Gastrocnemius medialis (tissue), 4 donors: ENCODE measurements around the gene GCK.

Source experiments
- CTCF ChIP-seq, 5 experiments: fragments of 450-650 bp in 3 of 5; fragments of 200-600 bp in 2 of 5; sonication (generic) in 2 of 5; IDR thresholded peaks in 4 of 5; conservative IDR thresholded peaks in 1 of 5; 1 replicate in 4 of 5; 2 replicates in 1 of 5; pipeline ENCODE4 v1.5.1; 2016 to 2019; ENCODE audit warnings: antibody characterized with exemption in 5 of 5, mild to moderate bottlenecking in 3 of 5, moderate library complexity in 3 of 5
- POLR2A ChIP-seq, 2 donors: fragments of 450-650 bp; IDR thresholded peaks; one replicate each; pipeline ENCODE4 v1.6.1; 2017; ENCODE audit warnings: antibody characterized with exemption in 2 of 2, mild to moderate bottlenecking in 2 of 2, moderate library complexity in 2 of 2

DNA sequence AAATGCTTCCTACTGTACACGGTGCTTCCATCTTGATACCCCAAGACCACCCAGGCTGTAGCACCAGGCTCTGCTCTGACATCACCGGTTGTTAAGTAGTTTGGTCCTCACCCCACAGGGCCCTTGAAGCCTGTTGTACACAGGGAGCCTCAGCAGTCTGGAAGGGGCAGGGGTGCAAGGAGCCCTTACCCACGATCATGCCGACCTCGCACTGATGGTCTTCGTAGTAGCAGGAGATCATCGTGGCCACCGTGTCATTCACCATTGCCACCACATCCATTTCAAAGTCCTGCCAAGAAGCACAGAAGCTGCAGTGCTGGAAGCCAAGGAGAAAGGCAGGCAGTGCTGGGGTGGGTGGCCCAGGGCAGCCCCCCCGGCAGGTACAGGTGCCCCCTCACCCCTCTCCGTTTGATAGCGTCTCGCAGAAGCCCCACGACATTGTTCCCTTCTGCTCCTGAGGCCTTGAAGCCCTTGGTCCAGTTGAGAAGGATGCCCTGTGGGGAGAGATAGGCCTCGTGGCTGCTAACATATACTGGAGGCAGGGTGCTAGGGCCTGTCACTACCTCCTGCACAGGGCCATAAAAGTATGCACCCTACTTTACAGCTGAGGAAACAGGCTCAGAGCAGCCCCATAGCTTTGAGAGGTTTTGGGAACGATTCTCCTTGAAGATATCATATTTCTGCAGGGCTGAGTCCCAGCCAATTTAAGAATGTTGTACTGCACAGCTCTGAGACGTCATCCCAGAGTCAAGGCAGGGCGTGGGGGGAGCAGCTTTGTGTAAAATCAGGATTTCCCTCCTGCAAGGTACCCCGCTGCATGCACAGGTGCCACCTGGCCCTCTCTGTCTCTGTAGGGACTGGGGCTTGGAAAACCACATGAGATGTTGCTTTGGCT, 39.4 kb downstream of the GCK start:
- TF ChIP-seq CTCF (IDR thresholded peaks at IDR 0.05 in 4 of 5, conservative IDR thresholded peaks at IDR 0.05 in 1 of 5), result no peak
- no peak for TF ChIP-seq POLR2A (IDR thresholded peaks at IDR 0.05)
